Panc1 (cell line): ENCODE results near the gene AGBL4. TPM values are rescaled to one million over a fixed set of nuclear protein-coding genes. Genes with fewer than 3 reads are reported as not detected.

Source experiments
- ATAC-seq: fragments of 200-7000 bp; cut with Tn5 transposase; 2 replicates; pipeline ENCODE4 v1.9.1; 2020; ENCODE audit warnings: mild to moderate bottlenecking, moderate library complexity
- BruUV-seq: library from RNA; stranded (reverse); fragments of 400-500 nt; replicated peaks from 2 replicates; lab custom pipeline; 2021; lab: Mats Ljungman, UMichigan
- CTCF ChIA-PET: fragments of 300-600 bp; sonication (Branson Sonifier 250); formaldehyde crosslinking; loops from one replicate; lab custom pipeline; 2022; ENCODE audit warnings: antibody characterized with exemption; lab: Charles Lee
- POLR2A ChIA-PET: fragments of 300-600 bp; sonication (Branson Sonifier 250); formaldehyde crosslinking; loops from one replicate; lab custom pipeline; 2022; ENCODE audit warnings: antibody characterized with exemption; lab: Charles Lee
- DNase-seq: peaks from one replicate; pipeline ENCODE4 v3.0.0-alpha.2; 2010; ENCODE audit warnings: low read depth, low spot score
- H3K27ac ChIP-seq: 2 replicates; pipeline ENCODE4 v1.5.1; 2011; ENCODE audit warnings: mild to moderate bottlenecking, low read length, inconsistent platforms
- H3K27me3 ChIP-seq: fragments of 200-500 bp; sonication (Bioruptor generic); 2 replicates; pipeline ENCODE4 v1.6.0; 2014; ENCODE audit warnings: low read length, inconsistent platforms; ENCODE audit not compliant: control insufficient read depth, insufficient read depth
- H3K36me3 ChIP-seq: fragments of 200-500 bp; sonication (Bioruptor generic); 2 replicates; pipeline ENCODE4 v1.5.1; 2014; ENCODE audit warnings: inconsistent platforms, mild to moderate bottlenecking, low read length, moderate library complexity; ENCODE audit not compliant: control insufficient read depth, insufficient read depth
- H3K4me1 ChIP-seq: 2 replicates; pipeline ENCODE4 v1.5.1; 2011; ENCODE audit warnings: inconsistent platforms, mild to moderate bottlenecking, low read length, moderate library complexity; ENCODE audit not compliant: control insufficient read depth, insufficient read depth
- H3K4me3 ChIP-seq, 2 experiments: 2 replicates each; pipeline ENCODE4 v1.5.1; 2011 to 2012; ENCODE audit warnings: low read depth in 2 of 2, low read length in 2 of 2, mild to moderate bottlenecking in 2 of 2, inconsistent platforms in 1 of 2, moderate library complexity in 1 of 2
- H3K9me3 ChIP-seq: fragments of 200-500 bp; sonication (Bioruptor generic); 2 replicates; pipeline ENCODE4 v1.5.1; 2014; ENCODE audit warnings: low read depth, mild to moderate bottlenecking, inconsistent platforms, low read length, moderate library complexity; ENCODE audit not compliant: control insufficient read depth, insufficient read depth
- POLR2AphosphoS5 ChIP-seq: IDR thresholded peaks from 2 replicates; pipeline ENCODE4 v1.6.1; 2012; ENCODE audit warnings: mild to moderate bottlenecking, low read depth, low read length, moderate library complexity
- SIN3A ChIP-seq: IDR thresholded peaks from 2 replicates; pipeline ENCODE4 v1.6.1; 2012; ENCODE audit warnings: low read depth, mild to moderate bottlenecking, low read length, moderate library complexity, borderline replicate concordance; ENCODE audit not compliant: insufficient read depth
- TCF7L2 ChIP-seq: IDR thresholded peaks from 2 replicates; pipeline ENCODE4 v1.6.1; 2011; ENCODE audit warnings: mild to moderate bottlenecking, low read depth, low read length, inconsistent platforms
- in situ Hi-C: cut with HindIII; loops from 2 replicates; pipeline ENCODE4 v1.10.0; 2016; ENCODE audit warnings: low sequenced_read_pairs, low pct_unique_long_range_greater_than_20kb
- intact Hi-C: fragments of 100-400 bp; cut with micrococcal nuclease; formaldehyde crosslinking; loops from one replicate; pipeline ENCODE4 v1.10.0; 2022; ENCODE audit not compliant: unreplicated experiment
- total RNA-seq: library from RNA; stranded (reverse); gene quantifications from one replicate; pipeline ENCODE4 v1.2.1, GENCODE V29; 2021; ENCODE audit not compliant: unreplicated experiment
- TF ChIP-seq, protein P1 (sequence below), 2 experiments: IDR thresholded peaks; 2 replicates each; pipeline ENCODE4 v1.6.1; 2011 to 2012; ENCODE audit warnings: low read depth in 2 of 2, control low read depth in 1 of 2, low read length in 1 of 2, mild to moderate bottlenecking in 1 of 2, moderate library complexity in 1 of 2; ENCODE audit not compliant: insufficient read depth in 1 of 2
- TF ChIP-seq, protein P2 (sequence below): fragments of 450-650 bp; IDR thresholded peaks from 2 replicates; pipeline ENCODE4 v1.5.1; 2017; ENCODE audit warnings: mild to moderate bottlenecking

AGBL4 gene
- total RNA-seq, 1 experiment from 2014 or later, result not detected

DNA sequence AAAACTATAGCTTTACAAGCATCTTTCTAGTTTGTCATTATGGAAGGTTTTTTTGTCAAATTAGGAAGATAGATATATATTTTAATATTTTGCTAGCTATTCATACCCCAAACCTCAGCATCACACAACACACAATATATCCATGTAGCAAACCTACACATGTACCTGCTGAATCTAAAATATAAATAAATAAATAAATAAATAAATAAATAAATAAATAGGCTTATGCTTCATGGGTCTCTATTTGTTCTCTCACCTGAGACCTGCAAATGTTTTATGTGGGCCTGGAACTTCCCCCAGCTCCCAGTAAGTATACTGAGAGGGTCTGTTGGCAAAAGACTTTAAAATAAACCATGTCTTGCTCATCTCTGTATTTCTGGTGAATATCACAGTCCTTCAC is 1099.7 kb downstream of the AGBL4 start:
- ChIA-PET CTCF (no interaction called here), POLR2A (no interaction called here)
- H3K4me3 ChIP-seq, result no peak overlapping the region
- H3K36me3 ChIP-seq, result no peaks in the 10 kb centered on the region
- no peaks in the 10 kb centered on the region for H3K27me3 ChIP-seq
- in situ Hi-C loops, result no loop called here
- no TSS peak for BruUV-seq
- no peak for TF ChIP-seq TCF7L2
- TF ChIP-seq, protein P1, sequence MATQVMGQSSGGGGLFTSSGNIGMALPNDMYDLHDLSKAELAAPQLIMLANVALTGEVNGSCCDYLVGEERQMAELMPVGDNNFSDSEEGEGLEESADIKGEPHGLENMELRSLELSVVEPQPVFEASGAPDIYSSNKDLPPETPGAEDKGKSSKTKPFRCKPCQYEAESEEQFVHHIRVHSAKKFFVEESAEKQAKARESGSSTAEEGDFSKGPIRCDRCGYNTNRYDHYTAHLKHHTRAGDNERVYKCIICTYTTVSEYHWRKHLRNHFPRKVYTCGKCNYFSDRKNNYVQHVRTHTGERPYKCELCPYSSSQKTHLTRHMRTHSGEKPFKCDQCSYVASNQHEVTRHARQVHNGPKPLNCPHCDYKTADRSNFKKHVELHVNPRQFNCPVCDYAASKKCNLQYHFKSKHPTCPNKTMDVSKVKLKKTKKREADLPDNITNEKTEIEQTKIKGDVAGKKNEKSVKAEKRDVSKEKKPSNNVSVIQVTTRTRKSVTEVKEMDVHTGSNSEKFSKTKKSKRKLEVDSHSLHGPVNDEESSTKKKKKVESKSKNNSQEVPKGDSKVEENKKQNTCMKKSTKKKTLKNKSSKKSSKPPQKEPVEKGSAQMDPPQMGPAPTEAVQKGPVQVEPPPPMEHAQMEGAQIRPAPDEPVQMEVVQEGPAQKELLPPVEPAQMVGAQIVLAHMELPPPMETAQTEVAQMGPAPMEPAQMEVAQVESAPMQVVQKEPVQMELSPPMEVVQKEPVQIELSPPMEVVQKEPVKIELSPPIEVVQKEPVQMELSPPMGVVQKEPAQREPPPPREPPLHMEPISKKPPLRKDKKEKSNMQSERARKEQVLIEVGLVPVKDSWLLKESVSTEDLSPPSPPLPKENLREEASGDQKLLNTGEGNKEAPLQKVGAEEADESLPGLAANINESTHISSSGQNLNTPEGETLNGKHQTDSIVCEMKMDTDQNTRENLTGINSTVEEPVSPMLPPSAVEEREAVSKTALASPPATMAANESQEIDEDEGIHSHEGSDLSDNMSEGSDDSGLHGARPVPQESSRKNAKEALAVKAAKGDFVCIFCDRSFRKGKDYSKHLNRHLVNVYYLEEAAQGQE (IDR thresholded peaks at IDR 0.05; ENCODE audit: insufficient read depth in 1 of 2, low read depth in 2 of 2, low read length in 1 of 2), result no peak
- TF ChIP-seq POLR2AphosphoS5, result no peak
- TF ChIP-seq, protein P2, sequence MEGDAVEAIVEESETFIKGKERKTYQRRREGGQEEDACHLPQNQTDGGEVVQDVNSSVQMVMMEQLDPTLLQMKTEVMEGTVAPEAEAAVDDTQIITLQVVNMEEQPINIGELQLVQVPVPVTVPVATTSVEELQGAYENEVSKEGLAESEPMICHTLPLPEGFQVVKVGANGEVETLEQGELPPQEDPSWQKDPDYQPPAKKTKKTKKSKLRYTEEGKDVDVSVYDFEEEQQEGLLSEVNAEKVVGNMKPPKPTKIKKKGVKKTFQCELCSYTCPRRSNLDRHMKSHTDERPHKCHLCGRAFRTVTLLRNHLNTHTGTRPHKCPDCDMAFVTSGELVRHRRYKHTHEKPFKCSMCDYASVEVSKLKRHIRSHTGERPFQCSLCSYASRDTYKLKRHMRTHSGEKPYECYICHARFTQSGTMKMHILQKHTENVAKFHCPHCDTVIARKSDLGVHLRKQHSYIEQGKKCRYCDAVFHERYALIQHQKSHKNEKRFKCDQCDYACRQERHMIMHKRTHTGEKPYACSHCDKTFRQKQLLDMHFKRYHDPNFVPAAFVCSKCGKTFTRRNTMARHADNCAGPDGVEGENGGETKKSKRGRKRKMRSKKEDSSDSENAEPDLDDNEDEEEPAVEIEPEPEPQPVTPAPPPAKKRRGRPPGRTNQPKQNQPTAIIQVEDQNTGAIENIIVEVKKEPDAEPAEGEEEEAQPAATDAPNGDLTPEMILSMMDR, result no peak
- no peak for TF ChIP-seq SIN3A
- no peak for ATAC-seq
- intact Hi-C loops, result no loop called here
- H3K4me1 ChIP-seq, result no peaks in the 10 kb centered on the region
- H3K27ac ChIP-seq, result no peak overlapping the region
- no peaks in the 10 kb centered on the region for H3K9me3 ChIP-seq
- no peak for DNase-seq

DNA sequence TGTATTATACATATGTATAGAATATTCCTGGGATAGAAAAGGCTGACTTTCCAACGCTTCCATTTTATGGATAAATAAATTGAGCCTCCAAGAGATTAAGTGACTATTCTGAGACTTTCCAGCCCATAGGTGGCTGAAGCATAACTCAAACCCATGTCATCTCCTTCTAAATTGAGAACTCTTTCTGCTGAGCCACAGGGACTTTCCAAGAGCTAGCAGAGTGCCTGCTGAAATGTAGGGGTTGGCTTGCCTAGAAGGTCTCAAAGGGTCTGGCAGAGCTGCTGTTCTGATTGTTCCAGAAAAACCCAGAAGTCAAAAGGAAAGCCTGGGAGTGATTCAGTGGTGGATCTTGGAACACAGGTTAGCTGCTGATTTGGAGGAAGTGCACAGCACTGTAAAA is 1100.6 kb downstream of the AGBL4 start:
- Histone ChIP-seq H3K4me3 (no peak overlapping the region), H3K4me1 (no peaks in the 10 kb centered on the region), H3K36me3 (no peaks in the 10 kb centered on the region), H3K27ac (no peak overlapping the region), H3K9me3 (no peaks in the 10 kb centered on the region), H3K27me3 (no peaks in the 10 kb centered on the region)
- POLR2A ChIA-PET, result no interaction called here
- DNase-seq, result no peak
- CTCF ChIA-PET, result no interaction called here
- in situ Hi-C loops, result no loop called here
- intact Hi-C loops, result no loop called here
- TF ChIP-seq TCF7L2, result no peak
- no peak for TF ChIP-seq SIN3A
- no peak for TF ChIP-seq POLR2AphosphoS5
- TF ChIP-seq, protein P2, result no peak
- TF ChIP-seq, protein P1 (IDR thresholded peaks at IDR 0.05; ENCODE audit: insufficient read depth in 1 of 2, low read depth in 2 of 2, low read length in 1 of 2), result no peak
- no TSS peak for BruUV-seq
- no peak for ATAC-seq
